ENCODE data around the gene TRIM29.

TRIM29 gene

GRCh38 chr11:120104041-120104565, 33.8 kb downstream of the TRIM29 start:
- WGBS = 88% methylated on average over 15 of the region's 15 CpGs
- H3K18ac ChIP-seq (ENCODE audit: low read depth in 1 of 2, low read length in 2 of 2) = no peak overlapping the region
- H3K79me1 ChIP-seq (replicated peaks; ENCODE audit: low read length, poor library complexity, severe bottlenecking) = no peaks in the 10 kb centered on the region
- H4K91ac ChIP-seq (ENCODE audit: low read length) = no peak overlapping the region
- peaks cover 67 to 92% of the 10 kb centered on the region in 2 experiments for H3K27me3 ChIP-seq (ENCODE audit: control insufficient read depth in 1 of 2, insufficient read depth in 1 of 2, low read length in 2 of 2)
- no peak overlapping the region for H3K4me3 ChIP-seq (ENCODE audit: insufficient read depth in 1 of 2, low read depth in 1 of 2, low read length in 2 of 2)
- no peak overlapping the region for H4K8ac ChIP-seq (ENCODE audit: low read length)
- H2AK5ac ChIP-seq (ENCODE audit: low read length, severe bottlenecking) = no peak overlapping the region
- no peaks in the 10 kb centered on the region for H3K9me3 ChIP-seq (ENCODE audit: control insufficient read depth, low read length)
- no peak overlapping the region for H3K23ac ChIP-seq (ENCODE audit: low read length in 2 of 2)
- H2BK120ac ChIP-seq (ENCODE audit: low read depth, low read length) = no peak overlapping the region
- no peak for DNase-seq
- H2BK12ac ChIP-seq (ENCODE audit: low read length in 2 of 2) = no peak overlapping the region
- H3K9ac ChIP-seq (ENCODE audit: low read length) = no peak overlapping the region
- H2BK15ac ChIP-seq (ENCODE audit: low read depth, poor library complexity, severe bottlenecking) = no peak overlapping the region
- H3K4me1 ChIP-seq (ENCODE audit: control insufficient read depth, insufficient read depth, low read depth, low read length) = no peaks in the 10 kb centered on the region
- H3K14ac ChIP-seq (ENCODE audit: low read length in 2 of 2) = no peak overlapping the region
- H2AFZ ChIP-seq (ENCODE audit: low read depth, low read length) = no peak overlapping the region
- H2BK5ac ChIP-seq (ENCODE audit: low read depth, low read length, poor library complexity, severe bottlenecking) = no peak overlapping the region
- H3K4me2 ChIP-seq (ENCODE audit: low read length, poor library complexity, severe bottlenecking) = no peak overlapping the region
- no peak overlapping the region for H3K4ac ChIP-seq (ENCODE audit: low read depth in 1 of 2, low read length in 2 of 2)
- H3K27ac ChIP-seq (ENCODE audit: low read length, poor library complexity, severe bottlenecking) = no peak overlapping the region
- no peaks in the 10 kb centered on the region for H3K36me3 ChIP-seq (ENCODE audit: control insufficient read depth in 1 of 2, insufficient read depth in 2 of 2, low read depth in 1 of 2, low read length in 2 of 2)

DNA sequence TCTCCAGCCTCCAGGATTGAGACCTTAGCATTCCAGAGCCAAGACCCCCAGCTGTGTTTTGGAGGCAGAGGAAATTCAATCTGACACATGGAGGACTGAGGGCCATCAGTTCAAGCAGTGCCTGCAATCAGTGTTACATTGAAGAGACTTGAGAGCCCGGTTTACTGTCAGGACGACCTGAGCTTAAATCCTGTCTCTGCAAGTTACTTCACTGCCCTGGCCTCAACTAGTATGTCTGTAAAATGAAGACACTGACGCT, 35.1 kb downstream of the TRIM29 start:
- no peaks in the 10 kb centered on the region for H3K36me3 ChIP-seq (ENCODE audit: control insufficient read depth in 1 of 2, insufficient read depth in 2 of 2, low read depth in 1 of 2, low read length in 2 of 2)
- no peak overlapping the region for H3K18ac ChIP-seq (ENCODE audit: low read depth in 1 of 2, low read length in 2 of 2)
- no peak overlapping the region for H2BK5ac ChIP-seq (ENCODE audit: low read depth, low read length, poor library complexity, severe bottlenecking)
- H2BK15ac ChIP-seq (ENCODE audit: low read depth, poor library complexity, severe bottlenecking) = no peak overlapping the region
- no peak overlapping the region for H3K4ac ChIP-seq (ENCODE audit: low read depth in 1 of 2, low read length in 2 of 2)
- peaks cover 73 to 93% of the 10 kb centered on the region in 2 experiments for H3K27me3 ChIP-seq (ENCODE audit: control insufficient read depth in 1 of 2, insufficient read depth in 1 of 2, low read length in 2 of 2)
- H3K9ac ChIP-seq (ENCODE audit: low read length) = no peak overlapping the region
- H3K4me2 ChIP-seq (ENCODE audit: low read length, poor library complexity, severe bottlenecking) = no peak overlapping the region
- H3K23ac ChIP-seq (ENCODE audit: low read length in 2 of 2) = no peak overlapping the region
- DNase-seq = no peak
- no peak overlapping the region for H2AFZ ChIP-seq (ENCODE audit: low read depth, low read length)
- H3K79me1 ChIP-seq (replicated peaks; ENCODE audit: low read length, poor library complexity, severe bottlenecking) = no peaks in the 10 kb centered on the region
- no peak overlapping the region for H4K8ac ChIP-seq (ENCODE audit: low read length)
- WGBS = 36% methylated on average over 3 of the region's 3 CpGs
- H2BK12ac ChIP-seq (ENCODE audit: low read length in 2 of 2) = no peak overlapping the region
- H3K4me1 ChIP-seq (ENCODE audit: control insufficient read depth, insufficient read depth, low read depth, low read length) = no peaks in the 10 kb centered on the region
- H3K14ac ChIP-seq (ENCODE audit: low read length in 2 of 2) = no peak overlapping the region
- no peak overlapping the region for H2BK120ac ChIP-seq (ENCODE audit: low read depth, low read length)
- no peak overlapping the region for H3K27ac ChIP-seq (ENCODE audit: low read length, poor library complexity, severe bottlenecking)
- H3K9me3 ChIP-seq (ENCODE audit: control insufficient read depth, low read length) = no peaks in the 10 kb centered on the region
- no peak overlapping the region for H2AK5ac ChIP-seq (ENCODE audit: low read length, severe bottlenecking)
- no peak overlapping the region for H4K91ac ChIP-seq (ENCODE audit: low read length)
- no peak overlapping the region for H3K4me3 ChIP-seq (ENCODE audit: insufficient read depth in 1 of 2, low read depth in 1 of 2, low read length in 2 of 2)

GRCh38 chr11:120102050-120102863, 35.7 kb downstream of the TRIM29 start:
- WGBS = 50% methylated on average over 8 of the region's 8 CpGs
- H2BK5ac ChIP-seq (ENCODE audit: low read depth, low read length, poor library complexity, severe bottlenecking) = no peak overlapping the region
- H3K4me2 ChIP-seq (ENCODE audit: low read length, poor library complexity, severe bottlenecking) = no peak overlapping the region
- H2AFZ ChIP-seq (ENCODE audit: low read depth, low read length) = no peak overlapping the region
- H3K4me3 ChIP-seq (ENCODE audit: insufficient read depth in 1 of 2, low read depth in 1 of 2, low read length in 2 of 2) = no peak overlapping the region
- no peak overlapping the region for H4K91ac ChIP-seq (ENCODE audit: low read length)
- H3K23ac ChIP-seq (ENCODE audit: low read length in 2 of 2) = no peak overlapping the region
- no peaks in the 10 kb centered on the region for H3K79me1 ChIP-seq (replicated peaks; ENCODE audit: low read length, poor library complexity, severe bottlenecking)
- no peaks in the 10 kb centered on the region for H3K36me3 ChIP-seq (ENCODE audit: control insufficient read depth in 1 of 2, insufficient read depth in 2 of 2, low read depth in 1 of 2, low read length in 2 of 2)
- H2BK12ac ChIP-seq (ENCODE audit: low read length in 2 of 2) = no peak overlapping the region
- H3K18ac ChIP-seq (ENCODE audit: low read depth in 1 of 2, low read length in 2 of 2) = no peak overlapping the region
- no peak overlapping the region for H2AK5ac ChIP-seq (ENCODE audit: low read length, severe bottlenecking)
- no peak overlapping the region for H4K8ac ChIP-seq (ENCODE audit: low read length)
- peaks cover 73 to 93% of the 10 kb centered on the region in 2 experiments for H3K27me3 ChIP-seq (ENCODE audit: control insufficient read depth in 1 of 2, insufficient read depth in 1 of 2, low read length in 2 of 2)
- H3K4ac ChIP-seq (ENCODE audit: low read depth in 1 of 2, low read length in 2 of 2) = no peak overlapping the region
- no peaks in the 10 kb centered on the region for H3K4me1 ChIP-seq (ENCODE audit: control insufficient read depth, insufficient read depth, low read depth, low read length)
- H3K9me3 ChIP-seq (ENCODE audit: control insufficient read depth, low read length) = no peaks in the 10 kb centered on the region
- no peak overlapping the region for H2BK15ac ChIP-seq (ENCODE audit: low read depth, poor library complexity, severe bottlenecking)
- H3K27ac ChIP-seq (ENCODE audit: low read length, poor library complexity, severe bottlenecking) = no peak overlapping the region
- H3K9ac ChIP-seq (ENCODE audit: low read length) = no peak overlapping the region
- no peak overlapping the region for H3K14ac ChIP-seq (ENCODE audit: low read length in 2 of 2)
- H2BK120ac ChIP-seq (ENCODE audit: low read depth, low read length) = no peak overlapping the region
- DNase-seq = no peak

GRCh38 chr11:120098503-120099020, 39.4 kb downstream of the TRIM29 start:
- no peaks in the 10 kb centered on the region for H3K9me3 ChIP-seq (ENCODE audit: control insufficient read depth, low read length)
- H4K8ac ChIP-seq (ENCODE audit: low read length) = no peak overlapping the region
- no peak overlapping the region for H2BK5ac ChIP-seq (ENCODE audit: low read depth, low read length, poor library complexity, severe bottlenecking)
- H2BK15ac ChIP-seq (ENCODE audit: low read depth, poor library complexity, severe bottlenecking) = no peak overlapping the region
- peak overlapping the region; percentile 41 for H4K91ac ChIP-seq (ENCODE audit: low read length)
- WGBS = 78% methylated on average over 14 of the region's 14 CpGs
- no peaks in the 10 kb centered on the region for H3K79me1 ChIP-seq (replicated peaks; ENCODE audit: low read length, poor library complexity, severe bottlenecking)
- H3K27me3 ChIP-seq (ENCODE audit: control insufficient read depth in 1 of 2, insufficient read depth in 1 of 2, low read length in 2 of 2) = peaks cover 66 to 80% of the 10 kb centered on the region in 2 experiments
- no peak overlapping the region for H3K4me3 ChIP-seq (ENCODE audit: insufficient read depth in 1 of 2, low read depth in 1 of 2, low read length in 2 of 2)
- peaks cover 3% of the 10 kb centered on the region for H3K4me1 ChIP-seq (ENCODE audit: control insufficient read depth, insufficient read depth, low read depth, low read length)
- H3K4ac ChIP-seq (ENCODE audit: low read depth in 1 of 2, low read length in 2 of 2) = no peak overlapping the region
- H2BK120ac ChIP-seq (ENCODE audit: low read depth, low read length) = no peak overlapping the region
- no peak overlapping the region for H2BK12ac ChIP-seq (ENCODE audit: low read length in 2 of 2)
- no peaks in the 10 kb centered on the region for H3K36me3 ChIP-seq (ENCODE audit: control insufficient read depth in 1 of 2, insufficient read depth in 2 of 2, low read depth in 1 of 2, low read length in 2 of 2)
- H3K9ac ChIP-seq (ENCODE audit: low read length) = no peak overlapping the region
- H3K18ac ChIP-seq (ENCODE audit: low read depth in 1 of 2, low read length in 2 of 2) = no peak overlapping the region
- H3K23ac ChIP-seq (ENCODE audit: low read length in 2 of 2) = no peak overlapping the region
- no peak overlapping the region for H3K4me2 ChIP-seq (ENCODE audit: low read length, poor library complexity, severe bottlenecking)
- peak overlapping the region in 1 of 2 experiments; percentile 64 for H3K14ac ChIP-seq (ENCODE audit: low read length in 2 of 2)
- no peak overlapping the region for H2AFZ ChIP-seq (ENCODE audit: low read depth, low read length)
- no peak overlapping the region for H3K27ac ChIP-seq (ENCODE audit: low read length, poor library complexity, severe bottlenecking)
- no peak overlapping the region for H2AK5ac ChIP-seq (ENCODE audit: low read length, severe bottlenecking)
- no peak for DNase-seq
